HUES64 (cell line): ENCODE data around the gene TECR.
"Not testable (repeated sequence)": the region's sequence is repeated elsewhere in the genome, so short reads cannot be mapped to it uniquely, and the experiment has no call there.

Experiments used
- H3K27ac ChIP-seq: 2 replicates; pipeline ENCODE4 v1.7.0; 2013; ENCODE audit warnings: low read depth, low read length, inconsistent platforms
- H3K27me3 ChIP-seq: 2 replicates; pipeline ENCODE4 v1.6.1; 2013; ENCODE audit warnings: mild to moderate bottlenecking, low read length; ENCODE audit not compliant: insufficient read depth
- H3K36me3 ChIP-seq: 2 replicates; pipeline ENCODE4 v1.6.1; 2013; ENCODE audit warnings: mild to moderate bottlenecking, low read length; ENCODE audit not compliant: insufficient read depth
- H3K4me1 ChIP-seq: 2 replicates; pipeline ENCODE4 v1.6.1; 2013; ENCODE audit warnings: mild to moderate bottlenecking, low read length, moderate library complexity; ENCODE audit not compliant: insufficient read depth
- H3K4me3 ChIP-seq: 2 replicates; pipeline ENCODE4 v1.5.1; 2013; ENCODE audit warnings: mild to moderate bottlenecking, low read length, moderate library complexity
- H3K9ac ChIP-seq: 2 replicates; pipeline ENCODE4 v1.6.1; 2013; ENCODE audit warnings: mild to moderate bottlenecking, low read depth, low read length
- H3K9me3 ChIP-seq: 2 replicates; pipeline ENCODE4 v1.6.1; 2013; ENCODE audit warnings: low read depth, low read length; ENCODE audit not compliant: insufficient read depth
- WGBS: fragments of 150-250, 120-280 bp; methylation state at CpG from one replicate; pipeline ENCODE4 v1.1.7; 2013; ENCODE audit warnings: missing lambda C conversion rate; 5-methylcytosine and 5-hydroxymethylcytosine counted together

The TECR gene

DNA sequence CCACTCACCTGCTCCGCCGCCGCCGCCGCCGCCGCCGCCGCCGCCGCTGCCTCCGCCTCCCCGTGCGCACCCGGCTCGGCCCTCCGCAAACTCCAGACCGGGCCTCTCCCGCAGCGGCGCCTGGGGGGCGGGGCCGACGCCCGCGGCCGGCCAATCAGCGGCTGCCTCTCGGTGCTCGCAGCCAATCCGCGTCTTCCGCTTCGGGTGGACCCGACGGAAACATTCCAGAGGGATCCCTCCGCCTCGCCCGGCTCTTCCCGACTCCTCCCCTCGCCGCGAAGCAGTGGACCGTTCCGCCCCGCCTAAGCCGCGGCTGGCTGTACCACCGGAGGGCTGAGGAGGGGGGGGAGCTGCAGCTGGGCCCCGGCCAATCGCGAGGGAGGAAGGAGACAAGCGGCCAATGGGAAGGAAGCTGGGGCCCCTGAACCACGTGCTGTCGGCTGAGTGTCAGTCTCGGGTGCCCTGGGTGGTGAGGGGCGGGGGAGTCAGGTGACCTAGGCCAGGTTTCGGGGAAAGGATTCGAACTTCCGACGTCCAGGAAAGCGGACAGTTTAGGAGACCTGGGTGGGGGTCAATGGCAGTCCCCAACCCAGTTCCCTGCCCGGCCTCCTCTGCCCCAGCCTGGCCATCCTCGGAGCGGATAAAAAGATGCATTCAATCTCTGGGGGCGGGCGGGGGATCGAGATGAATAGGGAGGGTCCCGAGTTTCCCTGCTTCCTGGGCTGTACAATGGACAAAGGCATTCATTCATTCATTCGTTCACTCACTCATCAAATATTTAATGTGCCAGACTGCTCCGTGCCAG, 33.2 kb upstream of the TECR start, which contains the start of gene GIPC1:
Gene GIPC1 (minus strand): TSS at position 99 of the 805 bp plus-strand sequence. CDS start 13,151 bp downstream, outside the sequence.
- Histone ChIP-seq H3K27me3 (no peaks in the 10 kb centered on the region), H3K4me3 (peak within 1 kb of the TSS; percentile 74), H3K9me3 (no peaks in the 10 kb centered on the region), H3K9ac (peak within 1 kb of the TSS; percentile 56), H3K4me1 (peaks cover 5% of the 10 kb centered on the region; the same call in 1 of the 2 replicates), H3K27ac (no peak within 1 kb of the TSS; the same call in 1 of the 2 replicates), H3K36me3 (peaks cover 11% of the 10 kb centered on the region)
- WGBS, result 9% methylated on average over 71 of the region's 71 CpGs

DNA sequence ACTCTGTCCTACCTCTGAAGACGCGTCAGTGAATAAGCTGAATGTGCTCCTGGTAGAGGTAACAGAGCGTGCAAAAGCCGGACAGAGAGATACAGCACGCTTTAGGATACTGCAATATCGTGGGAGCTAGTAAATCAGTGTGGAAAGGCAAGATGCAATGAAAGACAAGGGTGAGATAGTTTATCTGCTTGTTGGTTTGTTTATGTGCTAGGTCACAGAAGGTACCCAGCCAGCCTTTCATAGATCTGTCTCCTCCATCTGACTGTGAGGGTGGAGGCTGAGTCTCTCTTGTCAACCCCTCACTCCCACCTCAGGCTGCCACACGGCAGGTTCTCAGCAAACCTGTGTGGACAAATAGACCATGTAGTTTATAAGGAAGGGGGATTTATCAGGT, 32.6 kb upstream of the TECR start:
- whole genome bisulfite sequencing, result 90% methylated on average over 7 of the region's 7 CpGs
- Histone ChIP-seq H3K9ac (no peak overlapping the region), H3K4me3 (peak overlapping the region; percentile 42), H3K36me3 (peaks cover 7% of the 10 kb centered on the region; the same call in 1 of the 2 replicates), H3K27ac (no peak overlapping the region), H3K4me1 (peaks cover 5% of the 10 kb centered on the region; the same call in 1 of the 2 replicates), H3K27me3 (no peaks in the 10 kb centered on the region), H3K9me3 (no peaks in the 10 kb centered on the region)

GRCh38 chr19:14497228-14497921, 32.0 kb upstream of the TECR start:
- Histone ChIP-seq H3K27me3 (no peaks in the 10 kb centered on the region), H3K27ac (no peak overlapping the region), H3K4me1 (peaks cover 5% of the 10 kb centered on the region; the same call in 1 of the 2 replicates), H3K9ac (no peak overlapping the region), H3K36me3 (peaks cover 7% of the 10 kb centered on the region; the same call in 1 of the 2 replicates), H3K9me3 (no peaks in the 10 kb centered on the region), H3K4me3 (no peak overlapping the region)
- 85% methylated on average over 6 of the region's 6 CpGs for WGBS

- H3K9me3 ChIP-seq, result no peaks in the 10 kb centered on the region
- H3K36me3 ChIP-seq, result no peaks in the 10 kb centered on the region
- H3K9ac ChIP-seq, result no peak overlapping the region
- H3K27ac ChIP-seq, result no peak overlapping the region
- no peaks in the 10 kb centered on the region for H3K27me3 ChIP-seq
- H3K4me1 ChIP-seq, result peaks cover 6% of the 10 kb centered on the region; the same call in 1 of the 2 replicates
- WGBS, result 80% methylated on average over 11 of the region's 11 CpGs
- H3K4me3 ChIP-seq, result no peak overlapping the region
These were observed 26.9 kb upstream of the TECR start for GRCh38 chr19:14502334-14503092.

DNA sequence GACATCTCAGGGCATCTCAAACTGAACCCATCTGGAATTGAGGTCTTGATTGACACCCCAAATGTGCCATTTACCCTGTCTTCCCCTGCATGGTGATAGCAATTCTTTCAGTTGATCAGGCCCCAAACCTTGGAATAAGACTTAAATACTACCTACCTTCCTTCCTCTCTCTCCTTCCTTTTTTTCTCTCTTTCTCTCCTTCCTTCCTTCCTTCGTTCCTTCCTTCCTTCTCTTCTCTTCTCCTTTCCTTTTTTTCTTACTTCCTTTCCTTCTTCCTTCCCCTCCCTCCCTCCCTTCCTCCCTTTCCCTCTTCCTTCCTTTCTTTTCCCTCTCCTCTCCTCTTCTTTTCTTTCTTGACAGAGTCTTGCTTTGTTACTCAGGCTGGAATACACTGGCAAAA, 26.1 kb upstream of the TECR start:
- no peak overlapping the region for H3K4me3 ChIP-seq
- no peaks in the 10 kb centered on the region for H3K27me3 ChIP-seq
- peaks cover 6% of the 10 kb centered on the region; the same call in 1 of the 2 replicates for H3K4me1 ChIP-seq
- H3K9ac ChIP-seq, result no peak overlapping the region
- WGBS, result 82% methylated on average over 1 of the region's 1 CpG
- no peak overlapping the region for H3K27ac ChIP-seq
- no peaks in the 10 kb centered on the region for H3K9me3 ChIP-seq
- H3K36me3 ChIP-seq, result no peaks in the 10 kb centered on the region

DNA sequence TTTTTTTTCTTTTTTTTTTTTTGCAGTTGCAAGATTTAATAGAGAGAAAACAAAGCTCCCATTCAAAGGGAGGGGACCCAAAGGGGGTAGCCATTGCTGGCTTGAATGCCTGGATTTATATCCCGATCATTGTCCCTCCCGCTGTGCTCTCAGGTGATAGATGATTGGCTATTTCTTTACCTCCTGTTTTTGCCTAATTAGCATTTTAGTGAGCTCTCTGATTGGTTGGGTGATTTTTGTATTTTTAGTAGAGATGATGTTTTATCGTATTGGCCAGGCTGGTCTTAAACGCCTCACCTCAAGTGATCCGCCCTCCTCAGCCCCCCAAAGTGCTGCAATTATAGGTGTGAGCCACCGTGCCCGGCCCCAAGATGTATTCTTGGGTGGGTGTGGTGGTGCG, 24.8 kb upstream of the TECR start:
- not testable (repeated sequence) for H3K4me1 ChIP-seq

DNA sequence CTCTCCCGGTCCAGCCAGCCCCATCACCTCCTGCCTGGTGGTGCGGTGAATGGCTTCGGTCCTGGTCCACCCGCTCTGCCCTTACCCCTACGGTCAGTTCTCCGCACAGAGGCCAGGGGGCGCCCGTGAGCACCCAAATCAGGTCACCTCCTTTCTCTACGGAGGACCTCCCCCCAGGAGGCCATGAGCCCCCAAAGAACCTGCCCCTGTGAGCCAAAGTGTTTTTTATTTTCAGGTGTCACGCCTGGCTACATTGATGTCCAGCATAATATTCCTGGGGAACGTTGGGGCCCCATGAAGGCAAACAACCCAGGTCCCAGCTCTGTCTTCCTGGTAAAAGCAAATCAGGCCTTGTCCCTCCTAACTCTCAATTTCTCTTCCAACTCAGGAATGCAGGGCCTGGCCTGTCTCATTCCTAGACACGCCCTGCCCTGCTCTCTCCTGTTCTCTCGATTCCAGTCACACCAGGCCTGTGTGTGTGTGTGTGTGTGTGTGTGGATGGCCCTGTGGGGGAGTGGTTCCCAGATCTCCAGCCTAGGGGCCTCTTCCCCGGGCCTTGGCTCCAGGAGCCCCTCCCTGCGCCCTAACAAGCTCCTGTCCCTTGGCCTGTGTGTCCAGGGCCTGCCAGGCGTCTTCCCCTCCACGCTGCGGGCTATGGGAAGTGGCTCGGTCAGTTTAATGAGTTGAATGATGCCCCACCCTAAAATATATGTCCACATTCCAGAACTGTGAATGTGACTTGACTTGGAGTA, 23.7 kb upstream of the TECR start:
- H3K4me3 ChIP-seq, result no peak overlapping the region

More for the DNA sequence above, 24.8 kb upstream of the TECR start:
- 89% methylated on average over 8 of the region's 8 CpGs for WGBS
- not testable (repeated sequence) for H3K9ac ChIP-seq, H3K36me3 ChIP-seq, H3K27me3 ChIP-seq, H3K9me3 ChIP-seq, H3K27ac ChIP-seq, H3K4me3 ChIP-seq

GRCh38 chr19:14507704-14508542, 21.5 kb upstream of the TECR start:
- no peaks in the 10 kb centered on the region for H3K27me3 ChIP-seq
- H3K4me3 ChIP-seq, result no peak overlapping the region
- H3K27ac ChIP-seq, result no peak overlapping the region
- WGBS, result 90% methylated on average over 12 of the region's 12 CpGs
- no peaks in the 10 kb centered on the region for H3K36me3 ChIP-seq
- peaks cover 6% of the 10 kb centered on the region; the same call in 1 of the 2 replicates for H3K4me1 ChIP-seq
- H3K9me3 ChIP-seq, result no peaks in the 10 kb centered on the region
- no peak overlapping the region for H3K9ac ChIP-seq

More for the DNA sequence above, 23.7 kb upstream of the TECR start:
- Histone ChIP-seq H3K9ac (no peak overlapping the region), H3K36me3 (no peaks in the 10 kb centered on the region), H3K27ac (no peak overlapping the region), H3K4me1 (peaks cover 6% of the 10 kb centered on the region; the same call in 1 of the 2 replicates), H3K27me3 (no peaks in the 10 kb centered on the region), H3K9me3 (no peaks in the 10 kb centered on the region)
- 51% methylated on average over 19 of the region's 19 CpGs for WGBS

DNA sequence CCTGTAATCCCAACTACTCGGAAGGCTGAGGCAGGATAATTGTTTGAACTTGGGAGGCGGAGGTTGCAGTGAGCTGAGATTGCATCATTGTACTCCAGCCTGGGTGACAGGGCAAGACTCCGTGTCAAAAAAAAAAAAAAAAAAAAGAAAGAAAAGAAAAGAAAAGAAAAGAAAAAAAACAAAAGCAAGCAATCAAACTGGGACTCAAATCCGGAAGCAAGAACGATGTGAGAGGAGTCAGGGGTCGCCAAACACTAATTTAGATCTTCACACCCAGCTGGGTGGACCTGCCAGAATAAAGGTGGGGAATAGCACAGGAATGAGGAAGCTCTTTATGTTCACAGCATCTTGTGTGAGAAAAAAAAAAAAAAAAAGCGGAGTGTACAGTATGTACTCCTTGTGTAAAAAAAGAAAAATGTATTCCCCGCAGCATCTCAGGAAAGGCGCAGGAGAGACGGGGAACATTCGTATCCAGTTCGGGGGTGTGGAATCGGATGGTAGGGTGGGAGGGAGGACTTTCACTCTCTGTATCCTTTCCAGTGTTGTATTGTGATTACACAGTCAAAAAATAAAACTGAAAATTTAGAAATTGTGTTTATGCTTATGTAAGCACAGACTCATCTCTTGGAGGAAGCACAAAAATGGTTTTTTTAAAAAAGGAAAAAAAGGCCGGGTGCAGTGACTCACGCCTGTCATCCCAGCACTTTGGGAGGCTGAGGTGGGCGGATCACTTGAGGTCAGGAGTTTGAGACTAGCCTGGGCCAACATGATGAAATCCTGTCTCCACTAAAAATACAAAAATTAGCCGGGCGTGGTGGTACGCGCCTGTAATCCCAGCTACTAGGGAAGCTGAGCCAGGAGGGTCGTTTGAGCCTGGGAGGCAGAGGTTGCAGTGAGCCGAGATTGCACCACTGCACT, 18.8 kb upstream of the TECR start:
- peaks cover 19% of the 10 kb centered on the region for H3K36me3 ChIP-seq
- peaks cover 5% of the 10 kb centered on the region; the same call in 1 of the 2 replicates for H3K4me1 ChIP-seq
- H3K27ac ChIP-seq, result no peak overlapping the region
- no peaks in the 10 kb centered on the region for H3K27me3 ChIP-seq
- H3K9ac ChIP-seq, result no peak overlapping the region
- 90% methylated on average over 22 of the region's 22 CpGs for WGBS
- no peaks in the 10 kb centered on the region for H3K9me3 ChIP-seq
- H3K4me3 ChIP-seq, result no peak overlapping the region
